SK-N-MC (cell line): ENCODE results near the gene IGF2BP1.

Experiments
- EZH2 ChIP-seq: fragments of 200-600 bp; sonication (generic); IDR thresholded peaks from one replicate; pipeline ENCODE4 v1.6.1; 2017; ENCODE audit warnings: antibody characterized with exemption
- FOXP2 ChIP-seq: optimal IDR thresholded peaks from 2 replicates; pipeline ENCODE3; 2011; ENCODE audit warnings: mild to moderate bottlenecking, moderate library complexity; ENCODE audit not compliant: insufficient read depth; ENCODE audit errors: extremely low read length, control extremely low read depth
- POLR2AphosphoS5 ChIP-seq: IDR thresholded peaks from 2 replicates; pipeline ENCODE4 v1.6.1; 2012; ENCODE audit warnings: mild to moderate bottlenecking, low read depth, low read length, borderline replicate concordance

GRCh38 chr17:48973806-48974205, 23.4 kb upstream of the IGF2BP1 start:
- TF ChIP-seq EZH2 (no peak), POLR2AphosphoS5 (no peak), FOXP2 (no peak)
